ENCODE results near the gene TUFT1. TPM values are rescaled to one million over a fixed set of nuclear protein-coding genes. Genes with fewer than 3 reads are reported as not detected.

The TUFT1 gene
- 7.6 and 10.6 TPM in 2 replicates for total RNA-seq

GRCh38 chr1:151540021-151540981 is at the start of gene TUFT1:
Gene TUFT1 (plus strand): TSS chr1:151540309. CDS start chr1:151540367, 58 bp downstream.

GRCh38 chr1:151510957-151511635 is 29.0 kb upstream of the TUFT1 start, which contains the start of gene CGN:
Gene CGN (plus strand): TSS chr1:151511387. CDS start chr1:151518520, 7,133 bp downstream.

GRCh38 chr1:151611832-151612500 is 71.9 kb downstream of the TUFT1 start, which contains the start of gene SNX27:
Gene SNX27 (plus strand): TSS chr1:151612050. CDS start chr1:151612202, 152 bp downstream.

Other genes starting within 250 kb of the TUFT1 start
- gene PI4KB, start 212.9 kb upstream of the TUFT1 start, total RNA-seq = 56.3 and 76.1 TPM in 2 replicates
- gene RFX5, start 193.1 kb upstream of the TUFT1 start, total RNA-seq = 25.6 and 28.1 TPM in 2 replicates
- gene SELENBP1, start 167.6 kb upstream of the TUFT1 start, total RNA-seq = 25.9 and 31.4 TPM in 2 replicates
- 333 and 373 TPM in 2 replicates for gene PSMB4, start 140.7 kb upstream of the TUFT1 start, total RNA-seq
- gene POGZ, start 80.8 kb upstream of the TUFT1 start, total RNA-seq = 11.6 and 12.8 TPM in 2 replicates
- under 0.01 and 0.15 TPM in 2 replicates for gene CGN, start 28.9 kb upstream of the TUFT1 start, total RNA-seq
- 10.1 and 10.3 TPM in 2 replicates for gene SNX27, start 71.7 kb downstream of the TUFT1 start, total RNA-seq
- not detected in 2 replicates for gene CELF3, start 176.5 kb downstream of the TUFT1 start, total RNA-seq
- not detected in 2 replicates for gene RIIAD1, start 181.2 kb downstream of the TUFT1 start, total RNA-seq
- gene MRPL9, start 223.2 kb downstream of the TUFT1 start, total RNA-seq = 90.7 and 117 TPM in 2 replicates